Measurements from ENCODE around the gene FOXL2. TPM values are rescaled to one million over a fixed set of nuclear protein-coding genes. Genes with fewer than 3 reads are reported as not detected.
A peak's percentile ranks its signal among the peaks of the same experiment; 100 is the strongest.

FOXL2 gene
- total and polyA plus RNA-seq, 9 of the 15 experiments (the other 6 are each of a cell fraction or from before 2014, with no cell fraction given): 0.27 to 22.1 (median 3.2) TPM

DNA sequence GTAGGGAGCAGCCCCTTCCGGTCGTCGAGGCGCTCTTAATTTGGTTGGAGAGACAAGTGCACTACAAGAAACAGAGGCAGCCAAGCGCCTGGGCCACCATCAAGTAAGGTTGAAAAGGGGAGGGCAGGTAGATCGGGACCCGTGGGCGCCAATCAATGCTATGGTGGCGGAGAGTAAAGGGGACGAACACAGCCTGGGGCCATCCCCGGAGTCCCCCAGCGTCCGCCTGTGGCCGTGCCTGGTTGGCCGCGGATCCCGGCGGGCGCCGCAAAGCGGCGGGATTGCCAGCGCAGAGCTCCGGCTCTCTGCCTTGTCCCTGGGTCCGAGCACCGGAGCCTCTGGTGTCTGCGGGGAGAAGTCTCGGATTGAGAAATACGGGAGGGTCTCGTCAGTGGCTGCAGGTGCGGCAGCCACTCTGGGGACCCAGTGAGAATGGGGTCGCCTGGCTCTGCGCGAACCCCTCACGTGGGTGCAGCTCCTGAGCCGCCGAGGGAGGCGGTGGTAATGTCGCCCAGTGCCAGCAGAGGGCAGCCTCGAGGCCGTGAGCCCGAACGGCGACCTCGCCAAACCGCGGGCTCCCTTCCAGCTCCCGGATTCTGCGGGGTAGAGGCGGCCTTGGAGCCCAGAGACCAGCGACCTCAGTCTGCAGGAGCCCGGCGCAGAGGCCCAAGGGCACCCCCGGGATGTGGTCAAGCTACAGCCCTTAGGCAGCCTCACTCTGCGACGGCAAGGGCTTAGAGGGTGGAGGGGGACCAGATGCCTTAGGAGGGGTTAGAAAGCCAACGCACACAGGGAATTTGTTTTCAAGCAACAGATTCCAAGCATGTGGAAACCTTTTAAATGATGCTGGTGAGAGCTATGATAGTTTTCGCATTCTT lies 10.8 kb downstream of the FOXL2 start (continued):
- TF ChIP-seq ZNF146 (CRISPR knock-in tag; IDR thresholded peaks at IDR 0.05; ENCODE audit: unreplicated experiment) (no peak), ZNF311 (CRISPR knock-in tag; IDR thresholded peaks at IDR 0.05) (no peak), PHTF2 (CRISPR knock-in tag; IDR thresholded peaks at IDR 0.05) (no peak), ZNF274 (IDR thresholded peaks at IDR 0.05; ENCODE audit: borderline replicate concordance, low read depth, low read length) (no peak), CBFB (CRISPR knock-in tag; IDR thresholded peaks at IDR 0.05) (no peak; the same call in 1 of the 2 replicates), NCOA1 (IDR thresholded peaks at IDR 0.05; ENCODE audit: low read depth) (no peak), ZNF347 (CRISPR knock-in tag; IDR thresholded peaks at IDR 0.05; ENCODE audit: low read depth) (no peak), ERF (CRISPR knock-in tag; IDR thresholded peaks at IDR 0.05) (no peak), CBX5 (IDR thresholded peaks at IDR 0.05; ENCODE audit: borderline replicate concordance, low read depth) (no peak), SMARCC2 (IDR thresholded peaks at IDR 0.05; ENCODE audit: low read depth) (no peak), SIN3B (IDR thresholded peaks at IDR 0.05; ENCODE audit: low read depth) (no peak), ASH1L (IDR thresholded peaks at IDR 0.05; ENCODE audit: borderline replicate concordance, low read depth, partially characterized antibody) (no peak), HMBOX1 (IDR thresholded peaks at IDR 0.05) (no peak), CBX3 (IDR thresholded peaks at IDR 0.05; ENCODE audit: borderline replicate concordance in 1 of 2, low read length in 2 of 2) (peak in 1 of 2 experiments; percentile 57; a peak in 1 of 3 replicates), HOXB6 (CRISPR knock-in tag; IDR thresholded peaks at IDR 0.05; ENCODE audit: borderline replicate concordance) (no peak), CHD2 (IDR thresholded peaks at IDR 0.05; ENCODE audit: low read depth, low read length) (no peak; the same call in 1 of the 2 replicates), KDM5B (IDR thresholded peaks at IDR 0.05; ENCODE audit: insufficient replicate concordance, low read depth, low read length) (peak; percentile 55), EGR1 (conservative IDR thresholded peaks at IDR 0.05) (peak; percentile 27), DMBX1 (CRISPR knock-in tag; IDR thresholded peaks at IDR 0.05; ENCODE audit: borderline replicate concordance) (peak; percentile 4; the same call in 1 of the 2 replicates), SRSF9 (IDR thresholded peaks at IDR 0.05; ENCODE audit: borderline replicate concordance, low read depth, low read length) (no peak), CEBPB (tag; IDR thresholded peaks at IDR 0.05) (no peak), RBFOX2 (IDR thresholded peaks at IDR 0.05; ENCODE audit: low read depth, low read length) (peak; percentile 82)
- TF ChIP-seq, protein P1, sequence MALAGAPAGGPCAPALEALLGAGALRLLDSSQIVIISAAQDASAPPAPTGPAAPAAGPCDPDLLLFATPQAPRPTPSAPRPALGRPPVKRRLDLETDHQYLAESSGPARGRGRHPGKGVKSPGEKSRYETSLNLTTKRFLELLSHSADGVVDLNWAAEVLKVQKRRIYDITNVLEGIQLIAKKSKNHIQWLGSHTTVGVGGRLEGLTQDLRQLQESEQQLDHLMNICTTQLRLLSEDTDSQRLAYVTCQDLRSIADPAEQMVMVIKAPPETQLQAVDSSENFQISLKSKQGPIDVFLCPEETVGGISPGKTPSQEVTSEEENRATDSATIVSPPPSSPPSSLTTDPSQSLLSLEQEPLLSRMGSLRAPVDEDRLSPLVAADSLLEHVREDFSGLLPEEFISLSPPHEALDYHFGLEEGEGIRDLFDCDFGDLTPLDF (CRISPR knock-in tag; IDR thresholded peaks at IDR 0.05): no peak
- TF ChIP-seq, protein P2, sequence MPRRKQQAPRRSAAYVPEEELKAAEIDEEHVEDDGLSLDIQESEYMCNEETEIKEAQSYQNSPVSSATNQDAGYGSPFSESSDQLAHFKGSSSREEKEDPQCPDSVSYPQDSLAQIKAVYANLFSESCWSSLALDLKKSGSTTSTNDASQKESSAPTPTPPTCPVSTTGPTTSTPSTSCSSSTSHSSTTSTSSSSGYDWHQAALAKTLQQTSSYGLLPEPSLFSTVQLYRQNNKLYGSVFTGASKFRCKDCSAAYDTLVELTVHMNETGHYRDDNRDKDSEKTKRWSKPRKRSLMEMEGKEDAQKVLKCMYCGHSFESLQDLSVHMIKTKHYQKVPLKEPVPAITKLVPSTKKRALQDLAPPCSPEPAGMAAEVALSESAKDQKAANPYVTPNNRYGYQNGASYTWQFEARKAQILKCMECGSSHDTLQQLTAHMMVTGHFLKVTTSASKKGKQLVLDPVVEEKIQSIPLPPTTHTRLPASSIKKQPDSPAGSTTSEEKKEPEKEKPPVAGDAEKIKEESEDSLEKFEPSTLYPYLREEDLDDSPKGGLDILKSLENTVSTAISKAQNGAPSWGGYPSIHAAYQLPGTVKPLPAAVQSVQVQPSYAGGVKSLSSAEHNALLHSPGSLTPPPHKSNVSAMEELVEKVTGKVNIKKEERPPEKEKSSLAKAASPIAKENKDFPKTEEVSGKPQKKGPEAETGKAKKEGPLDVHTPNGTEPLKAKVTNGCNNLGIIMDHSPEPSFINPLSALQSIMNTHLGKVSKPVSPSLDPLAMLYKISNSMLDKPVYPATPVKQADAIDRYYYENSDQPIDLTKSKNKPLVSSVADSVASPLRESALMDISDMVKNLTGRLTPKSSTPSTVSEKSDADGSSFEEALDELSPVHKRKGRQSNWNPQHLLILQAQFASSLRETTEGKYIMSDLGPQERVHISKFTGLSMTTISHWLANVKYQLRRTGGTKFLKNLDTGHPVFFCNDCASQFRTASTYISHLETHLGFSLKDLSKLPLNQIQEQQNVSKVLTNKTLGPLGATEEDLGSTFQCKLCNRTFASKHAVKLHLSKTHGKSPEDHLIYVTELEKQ (CRISPR knock-in tag; IDR thresholded peaks at IDR 0.05): no peak
